Mesothelial cell of epicardium (in vitro differentiated cells): Measurements from ENCODE around the gene NPAP1. TPM values are rescaled to one million over a fixed set of nuclear protein-coding genes. Genes with fewer than 3 reads are reported as not detected.
A peak's percentile ranks its signal among the peaks of the same experiment; 100 is the strongest.
"Not testable (repeated sequence)": the region's sequence is repeated elsewhere in the genome, so short reads cannot be mapped to it uniquely, and the experiment has no call there.

Experiments
- DNase-seq, 2 experiments: peaks; one replicate each; pipeline ENCODE4 v3.0.0; 2021; ENCODE audit warnings: low spot score in 2 of 2; ENCODE audit not compliant: unreplicated experiment in 2 of 2
- H3K27ac Mint-ChIP-seq: 2 replicates; pipeline ENCODE4 v1.8.0; 2021; ENCODE audit warnings: mixed read lengths
- H3K27me3 Mint-ChIP-seq: 2 replicates; pipeline ENCODE4 v1.8.0; 2021; ENCODE audit warnings: low read depth, mixed read lengths
- H3K36me3 Mint-ChIP-seq: 2 replicates; pipeline ENCODE4 v1.8.0; 2021; ENCODE audit warnings: mixed read lengths
- H3K4me1 Mint-ChIP-seq: 2 replicates; pipeline ENCODE4 v1.8.0; 2021; ENCODE audit warnings: mixed read lengths
- H3K4me3 Mint-ChIP-seq: 2 replicates; pipeline ENCODE4 v1.8.0; 2021; ENCODE audit warnings: mild to moderate bottlenecking, moderate library complexity, mixed read lengths
- H3K9me3 Mint-ChIP-seq: 2 replicates; pipeline ENCODE4 v1.8.0; 2021; ENCODE audit warnings: mixed read lengths
- CTCF ChIP-seq: fragments of 200-600 bp; sonication (generic); IDR thresholded peaks from one replicate; pipeline ENCODE4 v1.5.0; 2021; ENCODE audit warnings: antibody characterized with exemption; ENCODE audit not compliant: unreplicated experiment
- total RNA-seq: library from RNA; stranded (reverse); gene quantifications from 3 replicates; pipeline ENCODE4 v1.2.1, GENCODE V29; 2021

The NPAP1 gene
- total RNA-seq, 1 donor from 2014 or later, result 0.51 TPM

- H3K9me3 Mint-ChIP-seq, result peaks cover 40% of the 10 kb centered on the region
- H3K27me3 Mint-ChIP-seq, result no peaks in the 10 kb centered on the region
- no peak overlapping the region for H3K4me3 Mint-ChIP-seq
- H3K27ac Mint-ChIP-seq, result no peak overlapping the region
- TF ChIP-seq CTCF, result no peak
- no peaks in the 10 kb centered on the region for H3K36me3 Mint-ChIP-seq
- no peak for DNase-seq
- no peaks in the 10 kb centered on the region for H3K4me1 Mint-ChIP-seq
Observed at GRCh38 chr15:24659622-24660021, 16.0 kb upstream of the NPAP1 start.

- H3K4me3 Mint-ChIP-seq, result no peak overlapping the region
- DNase-seq, result no peak
- peaks cover 47% of the 10 kb centered on the region for H3K9me3 Mint-ChIP-seq
- H3K4me1 Mint-ChIP-seq, result no peaks in the 10 kb centered on the region
- H3K36me3 Mint-ChIP-seq, result no peaks in the 10 kb centered on the region
- no peaks in the 10 kb centered on the region for H3K27me3 Mint-ChIP-seq
- no peak overlapping the region for H3K27ac Mint-ChIP-seq
- no peak for TF ChIP-seq CTCF
Observed at GRCh38 chr15:24662991-24663390, 12.6 kb upstream of the NPAP1 start.

GRCh38 chr15:24676431-24676830 is 856 bp downstream of the NPAP1 start:
- H3K36me3 Mint-ChIP-seq, result peaks cover 2% of the 10 kb centered on the region
- DNase-seq, result no peak

GRCh38 chr15:24678485-24678884 is 2.9 kb downstream of the NPAP1 start:
- H3K27me3 Mint-ChIP-seq, result no peaks in the 10 kb centered on the region
- TF ChIP-seq CTCF, result no peak
- no peak for DNase-seq

More at GRCh38 chr15:24676431-24676830, 856 bp downstream of the NPAP1 start:
- TF ChIP-seq CTCF, result no peak
- H3K4me3 Mint-ChIP-seq, result no peak overlapping the region
- H3K27ac Mint-ChIP-seq, result no peak overlapping the region
- peaks cover 34% of the 10 kb centered on the region for H3K9me3 Mint-ChIP-seq
- no peaks in the 10 kb centered on the region for H3K27me3 Mint-ChIP-seq
- no peaks in the 10 kb centered on the region for H3K4me1 Mint-ChIP-seq

GRCh38 chr15:24682002-24682401 is 6.4 kb downstream of the NPAP1 start:
- peaks cover 56% of the 10 kb centered on the region for H3K9me3 Mint-ChIP-seq
- no peak for DNase-seq
- H3K27me3 Mint-ChIP-seq, result no peaks in the 10 kb centered on the region
- TF ChIP-seq CTCF, result no peak
- H3K36me3 Mint-ChIP-seq, result peaks cover 3% of the 10 kb centered on the region
- H3K4me1 Mint-ChIP-seq, result peaks cover 3% of the 10 kb centered on the region
- no peak overlapping the region for H3K4me3 Mint-ChIP-seq
- H3K27ac Mint-ChIP-seq, result no peak overlapping the region

More at GRCh38 chr15:24678485-24678884, 2.9 kb downstream of the NPAP1 start:
- Mint-ChIP-seq H3K27ac (no peak overlapping the region), H3K4me1 (no peaks in the 10 kb centered on the region), H3K9me3 (peaks cover 41% of the 10 kb centered on the region), H3K4me3 (no peak overlapping the region), H3K36me3 (peaks cover 4% of the 10 kb centered on the region)

GRCh38 chr15:24682905-24683304 is 7.3 kb downstream of the NPAP1 start:
- Mint-ChIP-seq H3K27ac (peak overlapping the region; percentile 44), H3K9me3 (peaks cover 47% of the 10 kb centered on the region)
- H3K36me3 Mint-ChIP-seq, H3K27me3 Mint-ChIP-seq, DNase-seq, H3K4me1 Mint-ChIP-seq, H3K4me3 Mint-ChIP-seq: not testable (repeated sequence)
